ENCODE results near the gene SPTBN1. TPM values are rescaled to one million over a fixed set of nuclear protein-coding genes. Genes with fewer than 3 reads are reported as not detected.

The SPTBN1 gene
- total and polyA plus RNA-seq, 9 of the 15 experiments (the other 6 are each of a cell fraction or from before 2014, with no cell fraction given): 8.9 to 66.8 (median 31.4) TPM

DNA sequence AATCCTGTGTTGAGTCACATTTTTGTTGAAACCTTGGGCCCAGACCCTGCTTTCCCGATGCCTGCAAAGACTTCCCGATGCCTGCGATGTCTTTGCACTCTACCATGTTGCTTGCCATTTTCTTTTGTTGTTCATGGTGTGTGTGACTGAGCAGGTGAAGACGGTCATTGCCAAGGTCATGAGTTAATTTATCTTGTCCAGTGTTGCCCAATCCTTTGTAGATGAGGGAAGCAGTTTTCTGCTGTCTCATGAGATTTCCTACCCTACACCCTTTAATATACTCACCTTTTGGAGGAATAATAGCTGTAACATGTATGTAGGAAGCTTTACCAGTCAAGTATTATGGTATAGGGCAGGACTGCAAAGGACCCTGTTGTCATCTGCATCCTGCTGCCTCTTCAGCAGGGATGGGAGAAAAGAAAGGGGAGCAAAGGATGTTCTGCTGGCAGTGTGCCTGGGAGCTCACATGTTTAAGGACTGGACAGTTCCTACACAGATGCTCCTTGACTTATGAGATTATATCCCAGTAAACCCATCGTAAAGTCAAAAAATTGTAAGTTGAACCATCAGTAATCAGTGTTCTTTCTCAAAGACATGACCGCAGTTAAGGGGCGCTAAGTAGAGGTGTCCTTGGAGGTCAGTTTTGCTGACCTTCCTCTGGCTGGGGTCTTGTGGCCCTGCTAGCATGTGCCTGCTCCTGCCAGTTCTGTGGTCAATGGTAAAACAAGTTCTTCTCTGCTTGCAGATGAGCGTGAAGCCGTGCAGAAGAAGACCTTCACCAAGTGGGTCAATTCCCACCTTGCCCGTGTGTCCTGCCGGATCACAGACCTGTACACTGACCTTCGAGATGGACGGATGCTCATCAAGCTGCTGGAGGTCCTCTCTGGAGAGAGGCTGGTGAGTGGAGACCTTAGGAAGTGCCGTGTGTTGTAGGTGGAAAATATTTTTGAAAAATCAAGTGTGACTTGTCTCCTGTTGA lies 142.5 kb downstream of the SPTBN1 start (continued):
- TF ChIP-seq, protein P1, sequence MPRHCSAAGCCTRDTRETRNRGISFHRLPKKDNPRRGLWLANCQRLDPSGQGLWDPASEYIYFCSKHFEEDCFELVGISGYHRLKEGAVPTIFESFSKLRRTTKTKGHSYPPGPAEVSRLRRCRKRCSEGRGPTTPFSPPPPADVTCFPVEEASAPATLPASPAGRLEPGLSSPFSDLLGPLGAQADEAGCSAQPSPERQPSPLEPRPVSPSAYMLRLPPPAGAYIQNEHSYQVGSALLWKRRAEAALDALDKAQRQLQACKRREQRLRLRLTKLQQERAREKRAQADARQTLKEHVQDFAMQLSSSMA (CRISPR knock-in tag; IDR thresholded peaks at IDR 0.05): no peak
- TF ChIP-seq ZNF699 (CRISPR knock-in tag; IDR thresholded peaks at IDR 0.05; ENCODE audit: insufficient replicate concordance): no peak
- peak; percentile 86 for TF ChIP-seq CEBPB (tag; IDR thresholded peaks at IDR 0.05)
- TF ChIP-seq, protein P2, sequence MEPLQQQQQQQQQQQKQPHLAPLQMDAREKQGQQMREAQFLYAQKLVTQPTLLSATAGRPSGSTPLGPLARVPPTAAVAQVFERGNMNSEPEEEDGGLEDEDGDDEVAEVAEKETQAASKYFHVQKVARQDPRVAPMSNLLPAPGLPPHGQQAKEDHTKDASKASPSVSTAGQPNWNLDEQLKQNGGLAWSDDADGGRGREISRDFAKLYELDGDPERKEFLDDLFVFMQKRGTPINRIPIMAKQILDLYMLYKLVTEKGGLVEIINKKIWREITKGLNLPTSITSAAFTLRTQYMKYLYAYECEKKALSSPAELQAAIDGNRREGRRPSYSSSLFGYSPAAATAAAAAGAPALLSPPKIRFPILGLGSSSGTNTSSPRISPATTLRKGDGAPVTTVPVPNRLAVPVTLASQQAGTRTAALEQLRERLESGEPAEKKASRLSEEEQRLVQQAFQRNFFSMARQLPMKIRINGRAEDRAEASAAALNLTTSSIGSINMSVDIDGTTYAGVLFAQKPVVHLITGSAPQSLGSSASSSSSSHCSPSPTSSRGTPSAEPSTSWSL (CRISPR knock-in tag; IDR thresholded peaks at IDR 0.05; ENCODE audit: borderline replicate concordance): no peak
- no peak for TF ChIP-seq HCFC1 (IDR thresholded peaks at IDR 0.05; ENCODE audit: low read depth, low read length)
- no peak for TF ChIP-seq PRPF4 (IDR thresholded peaks at IDR 0.05; ENCODE audit: insufficient read depth, low read depth, low read length, poor library complexity, severe bottlenecking)
- no peak for TF ChIP-seq PHF8 (IDR thresholded peaks at IDR 0.05; ENCODE audit: borderline replicate concordance, low read length)
- peak; percentile 71; the same call in 1 of the 2 replicates for TF ChIP-seq EHMT2 (IDR thresholded peaks at IDR 0.05)
- TF ChIP-seq ARHGAP35 (IDR thresholded peaks at IDR 0.05; ENCODE audit: partially characterized antibody): no peak
- no peak for TF ChIP-seq SMC3 (conservative IDR thresholded peaks at IDR 0.05; ENCODE audit: insufficient read depth, low read depth, low read length)
- TF ChIP-seq MAFG (tag; conservative IDR thresholded peaks at IDR 0.05): peak; percentile 64
- peak; percentile 48; the same call in 1 of the 2 replicates for TF ChIP-seq CTBP1 (IDR thresholded peaks at IDR 0.05; ENCODE audit: borderline replicate concordance)
- TF ChIP-seq, protein P3, sequence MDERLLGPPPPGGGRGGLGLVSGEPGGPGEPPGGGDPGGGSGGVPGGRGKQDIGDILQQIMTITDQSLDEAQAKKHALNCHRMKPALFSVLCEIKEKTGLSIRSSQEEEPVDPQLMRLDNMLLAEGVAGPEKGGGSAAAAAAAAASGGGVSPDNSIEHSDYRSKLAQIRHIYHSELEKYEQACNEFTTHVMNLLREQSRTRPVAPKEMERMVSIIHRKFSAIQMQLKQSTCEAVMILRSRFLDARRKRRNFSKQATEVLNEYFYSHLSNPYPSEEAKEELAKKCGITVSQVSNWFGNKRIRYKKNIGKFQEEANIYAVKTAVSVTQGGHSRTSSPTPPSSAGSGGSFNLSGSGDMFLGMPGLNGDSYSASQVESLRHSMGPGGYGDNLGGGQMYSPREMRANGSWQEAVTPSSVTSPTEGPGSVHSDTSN (CRISPR knock-in tag; IDR thresholded peaks at IDR 0.05; ENCODE audit: low read depth): no peak
- TF ChIP-seq, protein P3 (tag; conservative IDR thresholded peaks at IDR 0.05; ENCODE audit: low read depth): peak; percentile 57; the same call in 1 of the 2 replicates

Measured in K562 (cell line).